GM12873 (cell line): ENCODE measurements around the gene CLN3.

Experiments used
- CTCF ChIP-seq: IDR thresholded peaks from 2 replicates; pipeline ENCODE4 v1.5.1; 2012; ENCODE audit warnings: low read depth, mild to moderate bottlenecking, moderate library complexity, low read length, control low read depth; ENCODE audit not compliant: insufficient read depth; ENCODE audit errors: missing control alignments

CLN3 gene

GRCh38 chr16:28511031-28511430 lies 19.2 kb upstream of the CLN3 start:
- TF ChIP-seq CTCF = no peak

- TF ChIP-seq CTCF = no peak
Measured at GRCh38 chr16:28505489-28506137, 13.7 kb upstream of the CLN3 start.

- no peak for TF ChIP-seq CTCF
Measured at GRCh38 chr16:28504707-28505404, 13.0 kb upstream of the CLN3 start.

GRCh38 chr16:28503470-28504259 lies 11.8 kb upstream of the CLN3 start:
- no peak for TF ChIP-seq CTCF

- TF ChIP-seq CTCF = no peak
Measured at GRCh38 chr16:28502290-28502689, 10.4 kb upstream of the CLN3 start.

GRCh38 chr16:28501258-28502232 lies 9.7 kb upstream of the CLN3 start:
- no peak for TF ChIP-seq CTCF
